IMR-90 (cell line): ENCODE results near the gene TPM2. TPM values are rescaled to one million over a fixed set of nuclear protein-coding genes. Genes with fewer than 3 reads are reported as not detected.
"Not testable (repeated sequence)": the region's sequence is repeated elsewhere in the genome, so short reads cannot be mapped to it uniquely, and the experiment has no call there.

ENCODE experiments used
- ATAC-seq: fragments of 200-7000 bp; cut with Tn5 transposase; 2 replicates; pipeline ENCODE4 v1.9.1; 2020; ENCODE audit warnings: low read depth, mild to moderate bottlenecking, moderate library complexity
- BruUV-seq: library from RNA; stranded (reverse); fragments of 400-500 nt; replicated peaks from 2 replicates; lab custom pipeline; 2021; lab: Mats Ljungman, UMichigan
- CTCF ChIA-PET: fragments of 300-600 bp; formaldehyde crosslinking; extraction: SDS; loops from one replicate; lab custom pipeline; 2021; ENCODE audit warnings: antibody characterized with exemption; lab: Yijun Ruan, JAX
- POLR2A ChIA-PET: fragments of 300-600 bp; sonication (Branson Sonifier 250); formaldehyde crosslinking; loops from one replicate; lab custom pipeline; 2022; ENCODE audit warnings: antibody characterized with exemption; ENCODE audit not compliant: unreplicated experiment; lab: Charles Lee
- DNase-seq: peaks from one replicate; pipeline ENCODE4 v3.0.0; 2013
- H2AFZ ChIP-seq: replicated peaks from 2 replicates; pipeline ENCODE3; 2013; ENCODE audit warnings: low read length, mild to moderate bottlenecking; ENCODE audit not compliant: poor library complexity
- H2AK5ac ChIP-seq: 2 replicates; pipeline ENCODE4 v1.6.1; 2013; ENCODE audit warnings: low read depth, low read length, inconsistent platforms
- H2AK9ac ChIP-seq: replicated peaks from 2 replicates; pipeline ENCODE3; 2013; ENCODE audit warnings: mild to moderate bottlenecking, low read depth, low read length, moderate library complexity; ENCODE audit not compliant: poor library complexity
- H2BK120ac ChIP-seq: 2 replicates; pipeline ENCODE4 v1.6.1; 2013; ENCODE audit warnings: low read depth, low read length, inconsistent platforms
- H2BK15ac ChIP-seq: 3 replicates; pipeline ENCODE4 v1.6.1; 2013; ENCODE audit warnings: low read depth, low read length, inconsistent platforms
- H2BK20ac ChIP-seq: 2 replicates; pipeline ENCODE4 v1.6.1; 2013; ENCODE audit warnings: low read depth, mild to moderate bottlenecking, inconsistent platforms, low read length, moderate library complexity
- H2BK5ac ChIP-seq: 2 replicates; pipeline ENCODE4 v1.6.1; 2013; ENCODE audit warnings: mild to moderate bottlenecking, low read depth, low read length, inconsistent platforms; ENCODE audit not compliant: poor library complexity, severe bottlenecking
- H3K14ac ChIP-seq: replicated peaks from 2 replicates; pipeline ENCODE4 v1.6.1; 2013; ENCODE audit warnings: low read depth, low read length, inconsistent platforms
- H3K18ac ChIP-seq: 2 replicates; pipeline ENCODE4 v1.6.1; 2013; ENCODE audit warnings: low read depth, low read length, control low read depth
- H3K23ac ChIP-seq: 2 replicates; pipeline ENCODE4 v1.6.1; 2013; ENCODE audit warnings: low read depth, low read length, inconsistent platforms
- H3K27ac ChIP-seq: 2 replicates; pipeline ENCODE4 v1.5.1; 2013; ENCODE audit warnings: mild to moderate bottlenecking, control low read depth, low read length; ENCODE audit not compliant: insufficient read depth
- H3K27me3 ChIP-seq: 2 replicates; pipeline ENCODE4 v1.6.1; 2013; ENCODE audit warnings: low read length; ENCODE audit not compliant: control insufficient read depth, insufficient read depth
- H3K36me3 ChIP-seq: 2 replicates; pipeline ENCODE4 v1.6.1; 2013; ENCODE audit warnings: low read length, mixed read lengths; ENCODE audit not compliant: control insufficient read depth, insufficient read depth
- H3K4ac ChIP-seq: 2 replicates; pipeline ENCODE4 v1.6.1; 2013; ENCODE audit warnings: low read depth, low read length, inconsistent platforms
- H3K4me1 ChIP-seq: 2 replicates; pipeline ENCODE4 v1.6.1; 2013; ENCODE audit warnings: low read length, mixed read lengths; ENCODE audit not compliant: control insufficient read depth, insufficient read depth
- H3K4me2 ChIP-seq: 2 replicates; pipeline ENCODE4 v1.6.1; 2013; ENCODE audit warnings: low read depth, mild to moderate bottlenecking, control low read depth, low read length, moderate library complexity
- H3K4me3 ChIP-seq: 2 replicates; pipeline ENCODE4 v1.5.1; 2013; ENCODE audit warnings: low read depth, mild to moderate bottlenecking, control low read depth, low read length, moderate library complexity; ENCODE audit not compliant: insufficient read depth
- H3K56ac ChIP-seq: 2 replicates; pipeline ENCODE4 v1.6.1; 2013; ENCODE audit warnings: low read length, inconsistent platforms; ENCODE audit not compliant: insufficient read depth; ENCODE audit errors: extremely low read depth
- H3K79me1 ChIP-seq, 2 experiments: 2 replicates each; pipeline ENCODE4 v1.6.1; 2013; ENCODE audit warnings: low read length in 2 of 2, inconsistent platforms in 1 of 2, low read depth in 1 of 2
- H3K9ac ChIP-seq: 2 replicates; pipeline ENCODE4 v1.6.1; 2013; ENCODE audit warnings: low read depth, low read length, control low read depth
- H3K9me1 ChIP-seq: 2 replicates; pipeline ENCODE4 v1.6.1; 2013; ENCODE audit warnings: low read length, inconsistent platforms; ENCODE audit not compliant: insufficient read depth
- H3K9me3 ChIP-seq: 2 replicates; pipeline ENCODE4 v1.6.1; 2013; ENCODE audit warnings: low read length; ENCODE audit not compliant: control insufficient read depth, insufficient read depth
- H4K20me1 ChIP-seq: 2 replicates; pipeline ENCODE4 v1.6.1; 2013; ENCODE audit warnings: low read length, inconsistent platforms; ENCODE audit not compliant: insufficient read depth
- H4K5ac ChIP-seq: 2 replicates; pipeline ENCODE4 v1.6.1; 2013; ENCODE audit warnings: mild to moderate bottlenecking, low read depth, low read length, control low read depth
- H4K8ac ChIP-seq, 2 experiments: 2 replicates each; pipeline ENCODE4 v1.6.1; 2013; ENCODE audit warnings: low read depth in 2 of 2, low read length in 2 of 2, control low read depth in 1 of 2, inconsistent platforms in 1 of 2
- H4K91ac ChIP-seq: 2 replicates; pipeline ENCODE4 v1.6.1; 2013; ENCODE audit warnings: low read depth, low read length, inconsistent platforms; ENCODE audit not compliant: insufficient read depth
- WGBS, 2 experiments: methylation state at CpG; one replicate each; pipeline versions ENCODE4 v1.1.5 to v1.1.7; 2013; ENCODE audit warnings: missing lambda C conversion rate in 2 of 2; ENCODE audit not compliant: insufficient read length in 1 of 2; ENCODE audit errors: extremely low coverage in 2 of 2; 5-methylcytosine and 5-hydroxymethylcytosine counted together
- dilution Hi-C: fragments of 300-500 bp; cut with HindIII; formaldehyde crosslinking; loops from one replicate; pipeline ENCODE4 v1.14.3; 2018; ENCODE audit warnings: low sequenced_read_pairs; ENCODE audit not compliant: unreplicated experiment
- in situ Hi-C: fragments of 300-500 bp; cut with MboI; formaldehyde crosslinking; loops from 3 replicates; pipeline ENCODE4 v1.14.3; 2019; ENCODE audit warnings: low sequenced_read_pairs, inconsistent platforms, mixed read lengths
- intact Hi-C: fragments of 100-400 bp; cut with micrococcal nuclease; formaldehyde crosslinking; loops from 2 replicates; pipeline ENCODE4 v1.10.0; 2022
- polyA plus RNA-seq, 3 experiments: library from polyadenylated mRNA; depleted of rRNA; stranded (reverse); fragments of >200 nt; gene quantifications; 2 replicates each; pipeline ENCODE4 v1.2.3, GENCODE V29; 2012; ENCODE audit warnings: low replicate concordance in 1 of 3
- total RNA-seq: library from RNA; depleted of rRNA; stranded (reverse); fragments of >200 nt; gene quantifications from 2 replicates; pipeline ENCODE4 v1.2.3, GENCODE V29; 2012

TPM2 gene
- total and polyA plus RNA-seq, 2 of the 4 experiments (the other 2 are of a cell fraction) = 960 to 2,500 TPM

GRCh38 chr9:35636877-35637246 lies 52.9 kb downstream of the TPM2 start:
- H3K4me2 ChIP-seq, H3K9ac ChIP-seq, POLR2A ChIA-PET, BruUV-seq, H3K9me1 ChIP-seq, H4K5ac ChIP-seq, H3K14ac ChIP-seq, intact Hi-C loops, ATAC-seq, H3K23ac ChIP-seq, H4K91ac ChIP-seq, H3K4ac ChIP-seq, H4K20me1 ChIP-seq, H2BK15ac ChIP-seq, H4K8ac ChIP-seq, dilution Hi-C loops, H3K27me3 ChIP-seq, CTCF ChIA-PET, H2BK5ac ChIP-seq, H3K4me3 ChIP-seq, H3K27ac ChIP-seq, H3K36me3 ChIP-seq, H2BK120ac ChIP-seq, H3K4me1 ChIP-seq, in situ Hi-C loops, H2AK9ac ChIP-seq, DNase-seq, H3K9me3 ChIP-seq, H2AK5ac ChIP-seq, H3K56ac ChIP-seq, H2BK20ac ChIP-seq, H2AFZ ChIP-seq, H3K18ac ChIP-seq, H3K79me1 ChIP-seq: not testable (repeated sequence)
- WGBS, 2 experiments = no CpG with 5 or more reads among the region's 6 CpGs
